ENCODE data around the gene TEDC2.

DNA sequence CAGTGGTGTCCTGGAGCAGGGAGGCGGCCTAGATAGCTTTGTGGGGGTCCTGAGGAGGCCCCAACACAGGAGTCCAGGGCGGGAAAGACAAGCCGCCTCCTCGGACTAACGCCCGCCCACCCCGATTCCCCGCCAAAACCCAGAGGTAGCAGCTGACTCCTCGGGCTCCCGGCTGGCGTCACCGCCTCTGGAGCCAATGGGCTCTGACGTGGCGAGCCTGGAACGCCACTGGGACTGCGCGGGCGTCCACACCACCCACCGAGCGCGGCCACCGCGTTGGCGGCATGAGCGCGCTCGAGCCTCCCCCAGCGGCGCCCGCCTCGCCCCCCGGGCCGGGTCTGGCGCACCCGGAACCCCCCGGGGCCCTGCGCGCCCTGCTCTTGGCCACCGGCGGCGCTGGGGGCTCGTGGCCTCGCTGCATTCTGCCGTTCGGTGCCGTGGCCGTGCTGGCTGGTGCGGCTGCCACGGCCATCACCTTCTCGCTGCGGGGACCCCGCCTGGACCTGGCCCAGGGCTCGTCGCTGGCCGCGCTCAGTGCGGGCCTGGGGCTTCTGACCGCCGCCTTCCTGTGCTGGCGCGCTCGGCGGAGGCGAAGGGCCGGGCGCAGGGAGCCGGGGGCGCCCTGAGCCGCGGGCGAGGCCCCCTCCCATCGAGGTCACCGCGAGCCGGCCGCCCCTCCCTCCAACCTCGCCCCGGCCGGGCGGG lies 7.8 kb downstream of the TEDC2 start:
- TF ChIP-seq, protein P1, sequence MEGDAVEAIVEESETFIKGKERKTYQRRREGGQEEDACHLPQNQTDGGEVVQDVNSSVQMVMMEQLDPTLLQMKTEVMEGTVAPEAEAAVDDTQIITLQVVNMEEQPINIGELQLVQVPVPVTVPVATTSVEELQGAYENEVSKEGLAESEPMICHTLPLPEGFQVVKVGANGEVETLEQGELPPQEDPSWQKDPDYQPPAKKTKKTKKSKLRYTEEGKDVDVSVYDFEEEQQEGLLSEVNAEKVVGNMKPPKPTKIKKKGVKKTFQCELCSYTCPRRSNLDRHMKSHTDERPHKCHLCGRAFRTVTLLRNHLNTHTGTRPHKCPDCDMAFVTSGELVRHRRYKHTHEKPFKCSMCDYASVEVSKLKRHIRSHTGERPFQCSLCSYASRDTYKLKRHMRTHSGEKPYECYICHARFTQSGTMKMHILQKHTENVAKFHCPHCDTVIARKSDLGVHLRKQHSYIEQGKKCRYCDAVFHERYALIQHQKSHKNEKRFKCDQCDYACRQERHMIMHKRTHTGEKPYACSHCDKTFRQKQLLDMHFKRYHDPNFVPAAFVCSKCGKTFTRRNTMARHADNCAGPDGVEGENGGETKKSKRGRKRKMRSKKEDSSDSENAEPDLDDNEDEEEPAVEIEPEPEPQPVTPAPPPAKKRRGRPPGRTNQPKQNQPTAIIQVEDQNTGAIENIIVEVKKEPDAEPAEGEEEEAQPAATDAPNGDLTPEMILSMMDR (IDR thresholded peaks at IDR 0.05), result peak in 1 of 3 experiments; percentile 7
- TF ChIP-seq POLR2AphosphoS5 (IDR thresholded peaks at IDR 0.05) (peak; percentile 70 to 74), POLR2A (IDR thresholded peaks at IDR 0.05; ENCODE audit: low read depth) (no peak)

All from esophagus muscularis mucosa (tissue), 3 donors.